Fibroblast of skin of right quadriceps (primary cell): Measurements from ENCODE around the gene GALNT1.

ENCODE experiments used
- DNase-seq: peaks from one replicate; pipeline ENCODE4 v3.0.0-alpha.2; 2013

The GALNT1 gene

DNA sequence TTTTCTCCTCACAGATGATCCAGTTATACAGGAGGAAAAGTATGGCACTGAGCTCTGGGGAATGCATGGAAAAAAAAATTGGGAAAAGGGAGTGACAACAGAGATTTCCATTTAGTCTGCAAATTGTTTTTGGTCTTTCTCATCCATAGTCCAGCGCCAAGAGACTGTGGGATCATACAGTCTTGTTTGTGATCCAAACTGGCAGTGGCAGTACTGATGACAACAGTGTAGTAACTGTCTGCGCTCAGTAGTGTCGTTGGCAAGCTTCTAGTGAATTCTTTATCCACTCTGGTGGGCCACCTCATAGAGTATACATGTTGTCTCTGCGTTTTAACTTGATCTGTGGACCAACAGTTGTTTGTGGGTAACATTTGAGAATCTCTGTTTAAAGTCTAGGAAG is 37.9 kb downstream of the GALNT1 start:
- DNase-seq = no peak

DNA sequence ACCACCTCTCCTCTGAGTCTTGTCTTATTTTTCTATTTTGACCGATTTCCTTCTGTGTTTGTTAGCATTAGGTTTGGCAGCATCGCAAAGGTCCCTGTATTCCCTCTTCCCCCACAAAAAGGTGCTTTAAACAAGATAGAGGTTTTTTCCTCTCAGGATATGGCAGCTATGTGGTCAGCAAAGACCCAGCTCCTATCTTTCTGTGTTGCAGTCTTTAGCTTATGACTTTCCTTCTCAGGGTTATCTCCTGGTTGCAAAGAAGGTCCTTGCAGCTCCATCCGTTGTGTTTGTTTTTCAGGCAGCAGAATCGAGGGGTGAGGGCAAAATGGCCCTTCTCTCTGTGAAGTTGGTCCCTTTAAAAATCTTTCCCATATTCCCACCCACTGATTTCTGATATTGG is 38.4 kb downstream of the GALNT1 start:
- no peak for DNase-seq

DNA sequence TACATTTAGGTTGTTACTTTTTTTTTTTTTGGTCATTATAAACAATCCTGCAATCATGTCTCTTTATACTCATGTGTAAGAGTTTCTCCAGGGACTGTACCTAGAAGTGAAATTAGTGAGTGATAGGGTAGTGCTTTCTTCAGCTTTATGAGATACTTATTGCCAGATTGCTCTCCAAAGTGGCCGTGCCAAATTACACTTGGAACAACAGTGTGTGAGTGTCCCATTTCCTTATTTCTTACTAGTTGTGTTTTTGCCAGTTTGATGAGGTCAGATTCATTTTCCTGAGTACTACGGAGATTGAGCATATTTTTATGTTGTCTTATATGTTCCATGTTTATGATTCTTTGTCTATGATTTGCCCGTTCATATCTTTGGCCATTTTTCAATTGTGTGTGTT is 39.2 kb downstream of the GALNT1 start:
- no peak for DNase-seq

DNA sequence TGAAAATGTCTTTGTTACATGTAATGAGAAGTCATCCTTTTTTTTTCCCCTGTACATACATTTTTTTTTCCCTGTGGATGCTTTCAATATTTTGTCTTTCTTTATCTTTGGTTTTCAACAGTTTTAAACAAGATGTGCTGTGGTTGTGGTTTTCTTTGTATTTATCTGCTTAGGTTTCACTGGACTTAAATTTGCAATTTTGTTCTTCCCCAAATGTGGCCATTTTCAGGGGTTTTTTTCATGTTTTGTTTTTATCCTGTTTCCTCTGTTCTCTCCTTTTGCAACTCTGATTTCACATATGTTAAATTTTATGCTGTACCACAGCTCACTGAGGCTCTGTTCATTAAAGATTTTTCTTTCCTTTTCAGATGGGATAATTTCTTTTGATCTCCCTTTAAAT is 41.7 kb downstream of the GALNT1 start:
- no peak for DNase-seq

DNA sequence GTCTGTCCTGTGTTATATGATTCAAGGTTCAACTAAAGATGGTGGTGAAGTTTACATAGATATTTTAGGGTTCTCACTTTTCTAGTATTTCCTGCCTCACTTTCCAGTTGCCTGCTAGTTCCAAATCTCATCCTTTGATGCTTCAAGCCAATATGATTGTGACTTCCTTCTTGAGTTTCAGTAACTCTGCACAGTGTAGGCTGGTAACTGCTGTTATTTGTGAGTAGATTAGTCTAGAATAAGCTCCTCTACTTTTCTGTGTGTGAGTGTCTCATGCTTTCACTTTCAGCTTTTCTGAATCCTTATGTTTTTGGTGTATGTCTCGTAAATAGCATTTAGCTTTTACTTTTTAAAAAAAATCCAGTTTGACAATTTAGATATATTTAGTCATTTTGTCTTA is 42.6 kb downstream of the GALNT1 start:
- no peak for DNase-seq

DNA sequence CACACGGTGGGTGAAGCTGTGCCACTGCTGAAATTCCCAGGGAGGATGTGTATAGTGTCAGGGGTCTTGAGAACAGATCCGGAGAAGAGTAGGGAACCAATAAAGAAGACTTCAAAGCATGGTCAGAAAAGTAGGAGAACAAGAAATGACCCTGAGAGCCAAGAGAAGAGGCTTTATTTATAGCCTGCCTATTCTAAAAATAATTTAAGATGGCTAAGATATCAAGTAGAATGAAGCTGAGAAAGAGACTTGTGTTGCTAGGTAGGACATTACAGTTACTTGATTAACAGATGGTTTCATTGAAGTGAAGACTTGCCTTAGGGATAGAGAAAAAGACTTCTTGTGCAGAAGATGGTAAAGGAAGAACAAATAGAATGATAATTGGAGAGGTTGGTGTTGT is 43.7 kb downstream of the GALNT1 start:
- no peak for DNase-seq

DNA sequence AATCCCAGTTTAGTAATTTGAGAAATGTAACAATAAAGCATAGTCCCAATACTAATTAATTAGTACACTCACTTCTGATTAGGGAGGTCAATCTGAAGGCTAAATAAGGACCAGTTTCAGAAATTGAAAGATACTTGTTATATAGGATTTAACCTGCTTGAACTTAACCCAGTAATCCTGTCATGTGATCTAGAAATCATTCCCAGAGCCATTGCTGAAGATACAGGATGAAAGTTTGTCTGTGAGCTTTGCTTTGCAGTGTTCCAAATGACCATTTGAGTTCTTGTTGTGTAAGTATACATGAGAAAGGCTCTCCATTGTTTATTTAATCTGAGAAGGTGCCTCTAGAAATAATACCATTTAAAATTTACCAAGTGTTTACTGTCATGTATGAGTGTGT is 52.2 kb downstream of the GALNT1 start:
- no peak for DNase-seq

DNA sequence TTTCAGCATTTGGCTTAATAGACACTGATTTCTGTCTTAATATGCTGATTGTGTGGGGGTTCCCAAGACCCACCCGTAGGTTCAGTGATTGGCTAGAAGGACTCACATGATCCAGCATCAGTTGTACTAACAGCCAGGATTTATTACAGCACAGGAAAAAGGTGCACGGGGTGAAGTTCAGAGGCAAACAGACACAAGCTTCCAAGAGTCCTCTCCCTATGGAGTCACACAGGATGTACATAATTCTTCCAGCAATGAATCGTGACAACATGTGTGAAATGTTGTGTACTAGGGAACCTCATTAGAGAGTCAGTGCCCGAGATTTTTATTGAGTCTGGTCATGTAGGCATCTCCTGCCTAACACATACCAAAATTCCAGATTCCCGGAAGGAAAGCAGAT is 52.8 kb downstream of the GALNT1 start:
- DNase-seq = peak; percentile 47

DNA sequence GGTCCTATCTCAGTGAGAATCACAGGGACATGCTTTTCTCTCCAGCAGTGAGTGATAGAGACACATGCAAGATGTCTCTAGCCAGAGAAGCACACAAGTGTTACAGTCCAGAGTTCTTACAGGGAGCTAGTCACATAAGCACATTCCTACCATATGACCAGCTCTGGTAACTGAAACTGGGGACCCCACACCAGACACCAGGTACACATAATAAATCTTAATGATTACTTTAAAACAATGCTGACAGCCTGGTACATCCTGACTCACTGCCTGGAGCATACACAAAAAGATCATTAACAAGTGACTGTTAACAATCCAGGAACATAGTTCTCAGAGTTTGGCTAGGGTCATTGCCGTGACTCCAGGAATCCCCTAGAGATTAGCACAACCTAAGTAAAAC is 53.6 kb downstream of the GALNT1 start:
- DNase-seq = peak; percentile 75

DNA sequence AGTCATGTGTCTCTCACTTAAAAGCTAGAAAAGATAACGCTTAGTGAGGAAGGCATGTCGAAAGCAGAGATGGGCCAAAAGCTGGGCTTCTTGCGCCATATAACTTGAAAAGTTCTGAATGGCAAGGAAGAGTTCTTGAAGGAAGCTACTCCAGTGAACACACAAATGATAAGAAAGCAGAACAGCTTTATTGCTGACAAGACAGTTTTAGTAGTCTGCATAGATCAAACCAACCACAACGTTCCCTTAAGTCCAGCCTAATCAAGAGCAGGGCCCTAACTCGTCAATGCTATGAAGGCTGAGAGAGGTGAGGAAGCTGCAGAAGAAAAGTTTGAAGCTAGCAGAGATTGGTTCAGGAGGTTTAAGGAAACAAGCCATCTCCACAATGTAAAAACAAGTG is 55.7 kb downstream of the GALNT1 start:
- no peak for DNase-seq

DNA sequence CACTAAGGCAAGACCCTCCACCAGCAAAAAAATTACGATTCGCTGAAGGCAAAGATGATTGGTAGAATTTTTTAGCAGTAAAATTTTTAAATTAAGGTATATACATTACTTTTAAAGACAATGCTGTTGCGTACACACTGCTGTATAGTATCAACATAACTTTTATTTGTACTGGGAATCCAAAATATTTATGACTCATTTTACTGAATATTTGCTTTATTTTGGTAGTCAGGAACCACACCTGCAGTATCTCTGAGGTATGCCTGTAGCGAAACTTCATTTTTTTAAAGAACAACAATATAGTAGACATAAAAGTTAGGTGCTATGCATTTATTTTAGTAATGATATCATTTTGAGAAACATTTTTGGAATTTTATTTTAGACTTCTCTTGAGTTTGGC is 57.8 kb downstream of the GALNT1 start:
- no peak for DNase-seq

DNA sequence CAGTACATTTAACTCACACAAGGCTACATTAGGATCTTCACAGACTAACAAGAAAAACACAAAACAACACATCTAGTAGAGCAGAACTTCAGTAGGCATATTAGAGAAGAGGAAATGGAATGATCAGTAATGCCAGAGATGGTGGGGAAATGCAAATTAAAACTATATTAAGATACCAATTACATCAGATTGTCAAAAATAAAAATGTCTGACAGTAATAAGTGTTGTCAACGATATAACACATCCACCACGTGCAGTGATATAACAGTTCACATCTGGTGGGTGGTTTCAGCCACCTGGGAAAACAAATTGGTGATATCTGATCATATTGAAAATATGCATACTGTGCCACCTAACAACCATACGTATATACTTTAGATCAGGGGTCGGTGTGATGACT is 59.9 kb downstream of the GALNT1 start:
- no peak for DNase-seq

DNA sequence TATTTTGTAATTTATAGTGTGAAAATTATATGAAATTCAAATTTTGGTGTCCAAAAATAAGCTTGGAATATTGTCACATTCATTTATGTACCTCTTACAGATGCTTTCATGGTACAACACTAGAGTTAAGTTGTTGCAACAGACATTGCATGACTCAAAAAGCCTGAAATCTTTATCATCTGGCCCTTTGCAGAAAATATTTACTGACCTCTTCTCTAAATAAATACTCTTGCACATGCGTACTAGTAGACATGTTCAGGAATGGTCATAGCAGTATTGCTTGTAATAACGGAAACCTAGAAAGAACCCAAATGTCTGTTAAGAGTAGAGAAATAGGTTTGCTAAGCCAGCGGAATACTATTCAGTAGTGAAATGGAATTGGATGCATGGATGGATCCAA is 60.4 kb downstream of the GALNT1 start:
- no peak for DNase-seq

DNA sequence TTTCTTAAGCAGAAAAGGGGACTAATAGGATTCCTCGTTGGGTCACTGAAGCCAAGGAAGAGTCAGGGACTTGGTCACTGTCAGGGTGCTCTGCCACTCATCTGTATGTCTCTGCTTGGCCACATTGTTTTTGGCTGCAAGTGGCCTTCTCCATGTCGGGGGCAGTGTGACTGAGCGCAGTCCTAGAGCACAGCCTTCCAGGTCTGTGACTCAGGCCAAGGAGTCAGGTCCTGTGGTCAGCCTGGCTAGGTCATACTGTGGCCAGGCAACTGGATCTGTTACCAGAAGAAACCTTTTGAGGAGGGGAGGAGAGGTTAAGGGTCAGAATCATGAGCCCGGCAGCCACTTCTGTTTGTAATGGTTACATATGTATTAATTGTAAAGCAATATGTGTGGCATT is 61.3 kb downstream of the GALNT1 start:
- DNase-seq = no peak

DNA sequence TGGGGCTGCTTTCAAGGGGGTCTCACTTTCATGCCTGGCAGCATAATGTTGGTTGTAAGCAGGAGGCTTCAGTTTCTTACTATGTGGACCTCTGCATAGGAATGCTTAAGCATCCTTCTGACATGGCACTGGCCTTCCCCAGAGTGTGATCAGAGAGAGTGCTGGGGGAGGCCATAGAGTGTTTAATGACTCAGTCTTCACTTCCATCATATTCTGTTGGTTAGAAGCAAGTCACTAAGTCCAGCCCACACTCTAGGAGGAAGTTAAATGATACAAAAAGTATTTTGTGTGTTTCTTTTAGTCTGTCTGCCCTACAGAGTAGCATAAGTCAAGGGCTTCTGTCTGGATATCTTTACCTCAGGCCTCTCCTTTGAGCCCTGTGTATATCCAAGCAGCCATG is 64.9 kb downstream of the GALNT1 start:
- DNase-seq = no peak

DNA sequence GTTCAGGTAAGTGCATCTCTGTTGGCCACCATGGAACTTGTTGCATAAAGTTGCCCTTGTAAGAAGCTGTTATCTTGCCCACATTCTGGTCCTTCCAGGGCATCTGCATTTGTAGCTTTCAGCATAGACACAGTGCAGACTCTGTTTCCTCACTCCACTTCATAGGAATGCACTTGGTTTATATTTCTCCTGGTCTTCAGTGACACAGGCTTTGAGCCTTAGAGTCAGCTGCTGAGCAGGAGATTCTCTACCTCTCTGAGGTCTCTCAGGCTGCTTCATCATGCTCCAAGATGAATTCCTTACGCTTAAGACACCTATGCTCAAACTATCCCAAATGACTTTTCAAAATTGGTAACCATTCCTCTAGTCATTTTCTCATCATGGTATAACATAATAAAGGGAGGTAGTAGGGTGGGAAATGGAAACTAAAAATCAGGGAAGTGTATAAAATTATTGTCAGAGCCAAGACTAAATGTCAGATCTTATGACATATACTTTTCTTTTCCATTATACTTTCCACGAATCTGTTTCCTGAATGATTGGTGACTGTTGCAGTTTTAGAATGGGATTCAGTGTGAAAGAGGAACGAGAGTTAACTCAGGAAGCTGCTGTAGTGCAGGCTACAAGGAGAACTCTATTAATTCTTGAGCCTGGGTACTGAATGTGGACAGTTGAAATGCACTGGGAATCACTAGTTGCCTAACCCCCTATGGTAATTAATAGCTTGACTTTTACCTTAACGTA is 72.0 kb downstream of the GALNT1 start:
- DNase-seq = no peak

DNA sequence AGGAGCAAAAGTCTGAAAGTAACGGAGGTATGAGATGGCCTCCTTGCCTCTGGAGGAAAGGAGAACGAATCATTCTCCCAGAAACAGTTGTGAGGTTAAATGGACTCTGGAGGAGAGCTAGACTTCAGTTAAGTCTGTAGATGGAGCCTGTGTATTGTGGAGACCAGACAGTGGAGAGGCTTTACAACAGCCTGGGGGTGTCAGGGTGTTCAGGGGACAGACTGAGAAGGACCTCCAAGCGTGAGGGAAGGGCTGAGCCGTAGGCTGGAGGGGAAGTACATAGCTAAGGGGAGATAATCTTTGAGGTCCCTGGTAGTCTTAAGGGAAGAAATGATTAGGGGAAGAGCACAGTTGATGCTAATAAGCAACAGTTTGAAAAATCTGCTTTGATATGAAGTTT is 76.6 kb downstream of the GALNT1 start:
- DNase-seq = no peak

DNA sequence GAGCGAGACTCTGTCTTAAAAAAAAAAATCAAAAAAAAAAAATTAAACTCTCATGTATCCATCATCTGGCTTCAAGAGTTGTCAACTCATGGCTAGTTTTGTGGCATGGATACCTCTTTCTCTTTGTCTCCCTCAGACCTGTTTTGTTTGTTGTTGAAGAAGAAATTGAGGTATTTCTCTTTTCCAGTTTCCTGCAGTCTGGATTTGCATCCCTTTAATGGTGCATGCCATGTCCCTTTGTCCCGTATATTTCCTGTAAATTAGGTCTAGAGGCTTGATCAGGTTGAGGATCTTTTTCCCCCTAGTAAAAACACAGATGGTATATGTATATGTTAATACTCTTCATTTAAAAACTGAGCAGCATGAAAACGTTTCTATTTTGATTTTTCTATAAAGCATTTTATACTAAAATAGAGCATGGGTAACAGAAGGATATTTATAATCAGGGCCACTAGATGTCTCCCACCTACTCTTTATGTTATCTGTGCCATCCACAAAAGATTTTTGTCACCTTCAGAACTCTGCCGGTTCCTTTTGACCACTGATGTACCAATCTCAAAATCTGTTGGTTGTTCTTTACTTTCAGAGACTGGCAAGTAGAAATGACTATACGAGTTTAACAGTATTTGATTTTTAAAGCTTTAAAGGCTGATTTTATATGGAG is 80.1 kb downstream of the GALNT1 start:
- no peak for DNase-seq

DNA sequence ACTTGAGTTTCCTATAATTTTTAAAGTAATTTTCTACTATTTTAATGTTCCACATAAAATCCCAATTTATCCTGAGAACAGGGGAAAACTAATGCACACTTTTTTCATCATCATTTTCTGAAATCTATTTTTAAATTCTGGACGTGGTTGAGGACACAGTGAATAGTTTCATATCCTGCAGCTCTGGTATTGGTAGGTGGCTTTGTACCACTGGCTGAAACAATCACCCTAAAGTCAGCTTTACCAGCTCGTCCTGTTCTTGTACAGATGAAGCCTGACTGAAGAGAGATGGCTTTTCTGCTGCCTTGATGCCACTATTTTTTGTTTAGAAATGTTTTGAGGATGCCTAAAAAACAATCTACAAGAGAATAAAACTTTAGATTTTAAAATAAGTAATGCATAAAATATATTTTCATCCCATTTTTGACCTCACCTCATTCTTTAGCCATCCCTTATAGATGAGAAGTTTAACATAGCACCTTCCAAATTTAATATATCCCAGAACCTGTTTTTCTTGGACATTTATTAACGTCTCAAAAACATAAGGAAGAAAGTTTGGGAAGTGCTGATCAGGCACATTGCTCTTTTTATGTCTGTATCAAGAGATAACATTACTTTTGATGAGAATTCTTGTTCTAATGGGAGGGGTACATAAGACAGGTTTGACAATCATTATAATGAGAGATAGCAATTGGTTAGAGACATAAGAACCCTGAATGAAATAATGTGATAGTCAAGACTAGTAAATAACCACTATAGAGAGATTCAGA is 80.9 kb downstream of the GALNT1 start:
- no peak for DNase-seq

DNA sequence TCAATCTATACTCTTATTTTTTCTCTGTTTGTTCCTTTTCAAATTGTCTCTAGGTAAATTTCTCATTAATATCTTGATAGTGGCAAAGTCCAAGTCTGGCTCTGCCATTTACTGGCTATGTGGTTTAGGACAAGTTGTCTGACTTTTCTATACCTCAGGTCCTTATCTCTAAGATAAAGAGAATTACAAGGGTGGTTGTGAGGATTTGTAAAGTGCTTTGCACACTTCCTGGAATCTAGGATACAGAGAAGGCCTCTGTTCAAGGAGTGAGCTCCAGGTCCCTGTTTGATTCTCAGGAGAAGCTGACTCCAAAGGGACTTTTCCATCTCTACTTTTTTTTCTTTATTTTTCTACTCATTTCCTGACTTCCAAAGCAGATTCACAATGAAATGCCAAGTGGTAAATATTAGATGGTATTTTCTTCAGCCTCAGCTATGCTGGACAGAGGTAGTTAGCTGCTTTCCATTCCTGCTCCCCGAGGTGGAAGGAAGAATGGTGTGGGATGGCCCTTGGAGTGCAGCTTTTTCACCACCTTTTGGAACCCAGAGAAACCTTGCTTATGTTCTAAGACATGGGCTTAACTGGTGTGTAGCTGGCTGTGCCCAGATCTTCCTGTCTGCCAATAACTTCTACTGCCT is 90.5 kb downstream of the GALNT1 start:
- DNase-seq = peak; percentile 2

DNA sequence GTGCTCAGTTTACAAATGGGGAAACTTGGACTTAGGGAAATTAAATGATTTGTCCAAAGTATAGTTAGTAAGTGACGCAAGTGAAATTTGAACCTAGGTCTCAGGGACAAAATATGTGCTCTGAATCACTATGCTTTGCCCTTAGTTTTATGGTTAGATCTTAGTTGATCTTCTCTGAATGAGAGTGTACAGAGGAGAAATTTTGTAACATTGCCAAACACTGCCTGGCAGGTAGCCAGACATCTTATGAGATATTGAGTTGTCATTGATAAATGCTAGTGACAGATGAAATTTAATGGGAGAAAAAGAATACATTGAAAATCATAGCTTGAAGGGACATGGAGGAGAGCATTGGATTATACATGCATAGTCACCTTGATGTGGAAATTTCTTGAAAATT is 91.4 kb downstream of the GALNT1 start:
- peak; percentile 50 for DNase-seq

DNA sequence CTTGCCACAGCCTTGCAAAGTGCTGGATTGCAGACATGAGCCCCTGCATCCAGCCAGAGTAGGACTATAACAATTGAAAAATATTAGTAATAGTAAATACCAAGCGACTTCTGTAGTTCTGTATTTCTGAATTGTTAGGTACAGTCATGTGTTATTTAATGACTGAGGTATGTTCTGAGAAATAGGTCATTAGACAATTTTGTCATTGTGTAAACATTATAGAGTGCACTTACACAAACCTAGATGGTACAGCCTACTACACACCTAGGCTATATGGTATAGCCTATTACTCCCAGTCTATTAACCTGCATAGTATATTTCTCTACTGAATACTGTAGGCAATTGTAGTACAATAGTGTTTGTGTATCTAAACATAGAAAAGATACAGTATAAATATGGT is 92.1 kb downstream of the GALNT1 start:
- DNase-seq = no peak

DNA sequence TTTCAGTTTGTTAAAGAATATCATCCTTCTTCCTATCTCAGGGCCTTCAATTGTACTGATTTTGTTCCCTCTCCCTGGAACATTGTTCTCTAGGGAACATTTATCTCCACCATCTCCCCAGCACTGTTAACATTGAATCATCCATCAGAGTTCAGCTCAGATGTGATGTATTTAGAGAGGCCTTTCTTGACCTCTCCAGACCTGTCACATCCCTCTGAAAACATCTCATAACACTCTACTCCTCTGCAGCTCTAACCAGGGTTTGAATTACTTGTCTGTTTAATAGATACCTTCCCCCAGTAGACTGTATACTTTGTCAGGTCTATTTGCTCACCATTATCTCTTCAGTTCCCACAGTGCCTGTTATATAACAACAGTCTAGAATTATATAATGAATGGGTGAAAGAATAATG is 98.6 kb downstream of the GALNT1 start:
- DNase-seq = no peak
